ENCODE data around the gene ALX4.

DNA sequence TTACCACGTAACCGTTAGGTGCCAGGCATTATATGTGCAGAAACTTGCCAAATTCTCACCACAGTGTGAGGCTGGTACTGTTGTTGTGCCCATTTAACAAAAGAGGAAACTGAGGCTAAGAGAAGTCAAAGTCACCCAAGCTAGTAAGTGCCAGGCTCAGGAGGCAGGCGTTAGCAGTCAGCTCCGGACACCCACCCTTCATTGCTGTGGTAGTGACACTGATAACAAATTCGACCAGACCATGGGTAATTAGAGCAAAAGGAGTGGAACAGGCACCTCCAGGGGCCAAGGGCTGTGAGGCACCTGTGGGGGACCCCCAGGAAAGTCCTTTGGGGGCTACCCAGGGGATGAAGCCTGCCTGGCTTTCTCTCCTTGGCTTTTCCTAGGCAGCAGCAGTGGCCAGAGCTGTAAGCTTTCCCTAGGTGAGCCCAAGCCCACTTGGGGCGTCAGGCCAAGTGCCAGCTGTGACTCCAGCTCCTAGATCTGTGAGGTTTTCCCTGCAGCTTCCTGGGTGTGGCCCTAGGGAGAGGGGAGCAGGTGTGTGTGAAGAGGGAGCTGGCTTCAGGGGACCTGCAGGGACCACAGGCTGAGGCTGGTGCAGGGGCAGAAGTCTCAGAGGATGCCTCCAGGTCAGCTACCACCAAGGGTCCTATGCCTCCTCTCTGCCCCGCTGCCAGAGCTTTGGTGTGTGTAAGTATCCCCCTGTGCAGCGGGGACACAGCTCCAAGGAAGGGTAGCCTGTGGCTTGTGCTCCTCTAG is 19.7 kb upstream of the ALX4 start:
- no peak for TF ChIP-seq CTCF (conservative IDR thresholded peaks at IDR 0.05; ENCODE audit: low read length)
- no peak for TF ChIP-seq EZH2phosphoT487 (IDR thresholded peaks at IDR 0.05; ENCODE audit: borderline replicate concordance)

All from Loucy (cell line).